ENCODE measurements around the gene PPP2R2B. TPM values are rescaled to one million over a fixed set of nuclear protein-coding genes. Genes with fewer than 3 reads are reported as not detected.

PPP2R2B gene
- total RNA-seq, 1 donor from 2014 or later = 1.2 TPM

DNA sequence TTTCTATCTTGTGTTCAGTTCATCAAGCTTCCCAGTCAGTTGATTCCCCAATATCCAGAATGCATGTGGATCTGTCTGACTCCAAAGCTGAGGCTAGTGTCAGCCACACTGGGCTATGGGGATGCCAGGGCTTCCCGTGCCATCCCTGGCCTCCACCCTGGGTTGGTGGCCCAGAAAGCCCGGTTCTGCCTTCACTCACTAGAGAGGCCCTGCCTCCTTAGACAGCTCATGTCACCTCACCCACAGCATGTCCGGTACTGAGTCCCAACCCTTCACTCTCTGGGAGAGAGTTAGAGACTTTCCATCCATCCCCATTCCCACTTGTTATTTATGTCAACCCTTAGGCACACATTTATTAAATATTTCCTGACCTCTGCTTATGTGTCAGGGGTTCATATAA lies 243.1 kb downstream of the PPP2R2B start:
- Histone ChIP-seq H3K4me3 (ENCODE audit: low read depth, low read length) (no peak overlapping the region), H3K36me3 (ENCODE audit: control insufficient read depth, insufficient read depth, low read length) (no peaks in the 10 kb centered on the region), H3K27me3 (ENCODE audit: control insufficient read depth, insufficient read depth, low read length) (no peaks in the 10 kb centered on the region)
- TF ChIP-seq CTCF (IDR thresholded peaks at IDR 0.05; ENCODE audit: insufficient read depth, low read length, poor library complexity, severe bottlenecking) = no peak
- no peak for DNase-seq (ENCODE audit: low read depth)

DNA sequence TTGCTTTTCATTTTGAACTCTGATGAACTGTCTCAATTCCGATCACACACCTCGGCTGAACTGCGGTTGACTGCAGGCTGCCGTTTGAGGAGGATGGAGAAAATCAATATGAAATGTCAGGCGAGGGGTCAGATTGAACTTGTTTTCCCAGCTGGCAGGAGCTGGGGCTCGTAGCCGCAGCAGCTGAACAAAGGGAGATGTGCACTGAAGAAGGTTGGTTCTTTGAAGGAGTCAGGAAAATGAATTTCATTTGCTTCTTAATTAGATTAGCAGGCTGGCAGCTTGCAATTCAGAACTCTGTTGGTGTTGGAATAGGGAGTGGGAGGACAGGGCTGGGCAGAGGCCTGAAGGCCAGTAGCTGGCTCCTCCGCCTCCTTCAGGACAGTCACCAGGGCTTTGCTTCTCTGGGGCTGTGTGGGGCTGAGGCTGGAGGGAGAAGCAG lies 245.2 kb downstream of the PPP2R2B start:
- DNase-seq (ENCODE audit: low read depth) = no peak
- Histone ChIP-seq H3K4me3 (ENCODE audit: low read depth, low read length) (no peak overlapping the region), H3K36me3 (ENCODE audit: control insufficient read depth, insufficient read depth, low read length) (no peaks in the 10 kb centered on the region), H3K27me3 (ENCODE audit: control insufficient read depth, insufficient read depth, low read length) (no peaks in the 10 kb centered on the region)
- TF ChIP-seq CTCF (IDR thresholded peaks at IDR 0.05; ENCODE audit: insufficient read depth, low read length, poor library complexity, severe bottlenecking) = no peak

DNA sequence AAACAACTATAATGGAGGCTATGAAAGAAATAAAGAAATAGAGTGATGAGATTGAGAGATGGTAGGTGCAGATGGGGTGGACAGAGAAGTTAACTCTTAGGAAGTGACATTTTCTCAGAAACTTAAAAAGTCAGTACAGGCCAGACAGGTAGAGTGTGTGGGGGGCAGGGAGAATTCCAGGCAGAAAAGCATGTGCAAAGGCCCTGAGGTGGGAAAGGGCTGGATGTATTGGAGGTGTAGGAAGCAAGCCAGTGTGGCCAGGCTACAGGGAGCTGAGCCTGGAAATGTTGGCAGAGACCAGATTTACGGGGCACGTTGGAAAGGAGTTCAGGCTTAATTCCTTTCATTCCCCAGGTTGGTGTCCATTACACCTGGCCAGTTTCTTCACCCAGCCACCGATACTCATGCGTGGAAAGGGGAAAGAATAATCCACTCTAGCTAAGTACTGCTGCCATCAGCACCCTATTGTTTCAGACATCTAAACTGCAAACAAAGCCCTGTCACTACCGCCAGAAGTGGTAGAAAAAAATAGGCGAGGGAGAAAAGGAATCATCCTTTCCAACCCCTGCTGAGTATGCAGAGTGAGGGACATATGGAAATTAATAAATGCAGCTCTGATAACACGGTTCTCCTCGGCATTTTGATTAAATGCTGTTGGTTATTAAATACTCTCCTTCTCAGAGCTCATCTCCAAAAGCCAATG lies 245.8 kb downstream of the PPP2R2B start:
- Histone ChIP-seq H3K4me3 (ENCODE audit: low read depth, low read length) (no peak overlapping the region), H3K27me3 (ENCODE audit: control insufficient read depth, insufficient read depth, low read length) (no peaks in the 10 kb centered on the region), H3K36me3 (ENCODE audit: control insufficient read depth, insufficient read depth, low read length) (no peaks in the 10 kb centered on the region)
- DNase-seq (ENCODE audit: low read depth) = no peak
- TF ChIP-seq CTCF (IDR thresholded peaks at IDR 0.05; ENCODE audit: insufficient read depth, low read length, poor library complexity, severe bottlenecking) = no peak

- Histone ChIP-seq H3K27me3 (ENCODE audit: control insufficient read depth, insufficient read depth, low read length) (no peaks in the 10 kb centered on the region), H3K36me3 (ENCODE audit: control insufficient read depth, insufficient read depth, low read length) (no peaks in the 10 kb centered on the region), H3K4me3 (ENCODE audit: low read depth, low read length) (no peak overlapping the region)
- DNase-seq (ENCODE audit: low read depth) = no peak
- no peak for TF ChIP-seq CTCF (IDR thresholded peaks at IDR 0.05; ENCODE audit: insufficient read depth, low read length, poor library complexity, severe bottlenecking)
Measured at GRCh38 chr5:146630472-146630871, 248.1 kb downstream of the PPP2R2B start.

DNA sequence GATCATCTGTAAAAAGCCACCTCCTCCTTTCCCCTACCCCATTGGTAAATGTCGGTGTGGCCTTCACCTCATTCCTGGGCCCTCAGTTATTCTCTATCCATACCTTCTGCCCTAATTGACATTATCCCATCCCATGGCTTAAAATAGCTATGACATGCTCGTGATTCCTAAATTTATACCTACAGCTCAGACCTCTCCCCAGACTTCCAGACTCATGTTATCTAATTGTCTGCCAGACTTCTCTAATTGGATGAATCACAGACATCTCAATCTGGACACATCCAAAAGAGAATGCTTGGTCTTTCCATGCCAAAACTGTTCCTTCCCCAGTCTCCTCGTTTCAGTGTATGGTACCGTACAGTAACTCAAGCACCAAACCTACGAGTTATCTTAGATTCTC lies 249.6 kb downstream of the PPP2R2B start:
- no peaks in the 10 kb centered on the region for H3K36me3 ChIP-seq (ENCODE audit: control insufficient read depth, insufficient read depth, low read length)
- DNase-seq (ENCODE audit: low read depth) = no peak
- H3K27me3 ChIP-seq (ENCODE audit: control insufficient read depth, insufficient read depth, low read length) = no peaks in the 10 kb centered on the region
- H3K4me3 ChIP-seq (ENCODE audit: low read depth, low read length) = no peak overlapping the region
- no peak for TF ChIP-seq CTCF (IDR thresholded peaks at IDR 0.05; ENCODE audit: insufficient read depth, low read length, poor library complexity, severe bottlenecking)

GRCh38 chr5:146626936-146627335 lies 251.6 kb downstream of the PPP2R2B start:
- DNase-seq (ENCODE audit: low read depth) = no peak
- no peaks in the 10 kb centered on the region for H3K27me3 ChIP-seq (ENCODE audit: control insufficient read depth, insufficient read depth, low read length)
- H3K4me3 ChIP-seq (ENCODE audit: low read depth, low read length) = no peak overlapping the region
- TF ChIP-seq CTCF (IDR thresholded peaks at IDR 0.05; ENCODE audit: insufficient read depth, low read length, poor library complexity, severe bottlenecking) = no peak
- no peaks in the 10 kb centered on the region for H3K36me3 ChIP-seq (ENCODE audit: control insufficient read depth, insufficient read depth, low read length)

Data from kidney epithelial cell (primary cell).